HepG2 (cell line): Measurements from ENCODE around the gene NSMCE1. TPM values are rescaled to one million over a fixed set of nuclear protein-coding genes. Genes with fewer than 3 reads are reported as not detected.

Experiments used
- BRCA1 ChIP-seq: sonication (generic); formaldehyde crosslinking; IDR thresholded peaks from 2 replicates; pipeline ENCODE4 v1.4.0; 2020; ENCODE audit warnings: missing genetic modification reagents
- CBX2 ChIP-seq, 2 experiments: fragments of 200-600 bp in 1 of 2; sonication (generic); formaldehyde crosslinking in 1 of 2; IDR thresholded peaks; 2 replicates each; pipeline versions ENCODE4 v1.7.0 to v1.8.1; 2018 to 2022; ENCODE audit warnings: low read depth in 2 of 2, low read length in 1 of 2, mild to moderate bottlenecking in 1 of 2, missing genetic modification reagents in 1 of 2
- CREB1 ChIP-seq, 2 experiments: fragments of 450-650 bp in 1 of 2; IDR thresholded peaks; 2 replicates each; pipeline ENCODE4 v1.6.1; 2016 to 2017; ENCODE audit warnings: control low read depth in 1 of 2, mild to moderate bottlenecking in 1 of 2, missing compliant biosample characterization in 1 of 2, missing genetic modification characterization in 1 of 2
- DMAP1 ChIP-seq: IDR thresholded peaks from 2 replicates; pipeline ENCODE4 v1.6.1; 2016
- DRAP1 ChIP-seq: IDR thresholded peaks from 2 replicates; pipeline ENCODE4 v1.6.1; 2016; ENCODE audit warnings: missing genetic modification reagents, missing compliant biosample characterization
- ETV5 ChIP-seq: IDR thresholded peaks from 2 replicates; pipeline ENCODE4 v1.6.1; 2018; ENCODE audit warnings: missing biosample characterization, missing genetic modification reagents, inconsistent platforms, borderline replicate concordance
- HIC2 ChIP-seq: sonication (generic); formaldehyde crosslinking; IDR thresholded peaks from 2 replicates; pipeline ENCODE4 v1.9.0; 2022; ENCODE audit warnings: low read depth, missing genetic modification reagents
- HMG20A ChIP-seq: IDR thresholded peaks from 2 replicates; pipeline ENCODE4 v1.6.1; 2016; ENCODE audit warnings: borderline replicate concordance
- IRF2 ChIP-seq: IDR thresholded peaks from 2 replicates; pipeline ENCODE4 v1.6.1; 2018; ENCODE audit warnings: missing genetic modification reagents, missing compliant biosample characterization
- JARID2 ChIP-seq: sonication (generic); formaldehyde crosslinking; IDR thresholded peaks from 2 replicates; pipeline ENCODE4 v1.8.1; 2023; ENCODE audit warnings: missing genetic modification reagents, inconsistent platforms; ENCODE audit not compliant: insufficient replicate concordance
- JDP2 ChIP-seq: sonication (generic); formaldehyde crosslinking; IDR thresholded peaks from 2 replicates; pipeline ENCODE4 v1.8.1; 2022; ENCODE audit warnings: missing genetic modification reagents, borderline replicate concordance
- MED13 ChIP-seq: sonication (generic); formaldehyde crosslinking; IDR thresholded peaks from 2 replicates; pipeline ENCODE4 v1.5.0; 2020; ENCODE audit warnings: missing genetic modification reagents
- MZF1 ChIP-seq: sonication (generic); formaldehyde crosslinking; IDR thresholded peaks from 2 replicates; pipeline ENCODE4 v1.8.1; 2023; ENCODE audit warnings: mild to moderate bottlenecking, missing genetic modification reagents, borderline replicate concordance
- RAD21 ChIP-seq: fragments of 450-650 bp; formaldehyde crosslinking; IDR thresholded peaks from 2 replicates; pipeline ENCODE4 v1.5.0; 2020; ENCODE audit warnings: mild to moderate bottlenecking
- SIN3B ChIP-seq: fragments of 150-350 bp; IDR thresholded peaks from 2 replicates; pipeline ENCODE4 v1.6.1; 2014; ENCODE audit warnings: low read length
- SMC3 ChIP-seq: IDR thresholded peaks from 2 replicates; pipeline ENCODE4 v1.6.1; 2011; ENCODE audit warnings: low read length, improper control_type of control experiment
- SNAI1 ChIP-seq: sonication (generic); formaldehyde crosslinking; IDR thresholded peaks from 2 replicates; pipeline ENCODE4 v1.5.0; 2020; ENCODE audit warnings: mild to moderate bottlenecking, missing genetic modification reagents, borderline replicate concordance
- ZFP36L1 ChIP-seq: sonication (generic); formaldehyde crosslinking; IDR thresholded peaks from 2 replicates; pipeline ENCODE4 v1.8.0; 2022; ENCODE audit warnings: mild to moderate bottlenecking, missing genetic modification reagents, moderate library complexity
- ZNF101 ChIP-seq: sonication (generic); formaldehyde crosslinking; IDR thresholded peaks from 2 replicates; pipeline ENCODE4 v1.4.0; 2020; ENCODE audit warnings: mild to moderate bottlenecking, low read depth, missing genetic modification reagents, borderline replicate concordance
- ZNF362 ChIP-seq: sonication (generic); formaldehyde crosslinking; IDR thresholded peaks from 2 replicates; pipeline ENCODE4 v1.4.0; 2020; ENCODE audit warnings: missing genetic modification reagents, mild to moderate bottlenecking, borderline replicate concordance
- ZNF441 ChIP-seq: sonication (generic); formaldehyde crosslinking; IDR thresholded peaks from 2 replicates; pipeline ENCODE4 v1.7.0; 2021; ENCODE audit warnings: missing genetic modification reagents, borderline replicate concordance
- ZNF552 ChIP-seq: sonication (generic); formaldehyde crosslinking; IDR thresholded peaks from 2 replicates; pipeline ENCODE4 v1.9.0; 2022; ENCODE audit warnings: missing genetic modification reagents, mild to moderate bottlenecking, borderline replicate concordance
- polyA plus RNA-seq, 8 experiments: library from polyadenylated mRNA; depleted of rRNA in 3 of 8; stranded (reverse) in 7 of 8; unstranded in 1 of 8; fragments of >200 nt; fragmentation: Illumina TruSeq in 4 of 8; extraction: Trizol in 4 of 8; gene quantifications; 2 replicates each; pipeline versions ENCODE4 v1.2.1 to v1.2.3, GENCODE V29; 2011 to 2016; ENCODE audit warnings: low read depth in 4 of 8, missing spikeins in 1 of 8, mixed read lengths in 1 of 8; ENCODE audit not compliant: insufficient read depth in 1 of 8
- total RNA-seq, 5 experiments: library from RNA; depleted of rRNA; stranded (reverse); fragments of >200 nt; fragmentation: Illumina TruSeq; extraction: Trizol; gene quantifications; 2 replicates each; pipeline ENCODE4 v1.2.3, GENCODE V29; 2016; ENCODE audit warnings: low read depth in 1 of 5
- TF ChIP-seq, protein P1 (sequence below): sonication (generic); formaldehyde crosslinking; IDR thresholded peaks from 2 replicates; pipeline ENCODE4 v1.8.1; 2022; ENCODE audit warnings: mild to moderate bottlenecking, missing genetic modification reagents

Gene NSMCE1
- total and polyA plus RNA-seq, 2 of the 13 experiments (the other 11 are each of a cell fraction or from before 2014, with no cell fraction given), result 42.7 to 52.9 TPM

DNA sequence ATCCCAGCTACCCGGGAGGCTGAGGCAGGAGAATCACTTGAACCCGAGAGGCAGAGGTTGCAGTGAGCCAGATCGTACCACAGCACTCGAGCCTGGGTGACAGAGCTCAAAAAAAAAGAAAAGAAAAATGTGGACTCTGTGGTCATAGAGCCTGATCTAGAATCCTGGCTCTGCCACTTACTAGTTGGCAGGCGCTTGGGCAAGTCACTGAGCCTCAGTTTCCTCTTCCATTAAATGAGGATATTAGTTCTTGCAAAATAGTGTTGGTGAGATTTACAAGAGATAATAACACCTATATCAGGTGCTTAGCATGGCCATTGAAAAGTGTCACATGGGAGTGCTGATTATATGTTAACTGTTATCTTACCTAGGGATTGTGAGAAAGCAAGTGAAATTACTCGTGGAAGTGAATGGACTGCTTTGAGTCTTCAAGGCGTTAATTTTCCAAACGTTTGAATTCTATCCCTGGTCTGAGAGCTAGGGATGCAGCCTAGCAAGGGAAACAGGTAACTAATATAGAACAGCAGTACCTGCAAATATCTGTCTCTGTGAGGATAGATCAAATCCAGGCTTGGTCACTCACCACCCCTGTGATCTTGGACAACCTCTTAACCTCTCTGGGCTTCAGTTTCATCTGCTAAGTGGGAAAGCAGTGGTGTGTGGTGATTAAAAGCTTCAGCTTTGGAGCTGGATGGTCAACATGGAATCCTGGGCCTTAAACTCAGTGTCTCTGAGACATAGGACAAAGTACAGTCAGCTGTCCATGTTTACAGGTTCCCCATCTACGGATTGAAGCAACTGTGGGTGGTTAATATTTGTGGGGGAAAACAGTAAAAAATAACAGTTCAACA lies 953 bp upstream of the NSMCE1 start (continued):
- TF ChIP-seq SNAI1 (CRISPR knock-in tag), result no peak
- no peak for TF ChIP-seq CBX2 (IDR thresholded peaks at IDR 0.05; ENCODE audit: low read depth, low read length)
- no peak for TF ChIP-seq CBX2 (CRISPR knock-in tag; IDR thresholded peaks at IDR 0.05; ENCODE audit: low read depth)
- no peak for TF ChIP-seq MED13 (CRISPR knock-in tag)
- no peak for TF ChIP-seq MZF1 (CRISPR knock-in tag)
- peak; percentile 73; the same call in 1 of the 2 replicates for TF ChIP-seq DMAP1 (CRISPR knock-in tag)
- no peak for TF ChIP-seq ZNF441
- TF ChIP-seq IRF2, result peak; percentile 76
- TF ChIP-seq ZNF552, result 0 out of 2 replicates have a peak, but pooled peaks have one; percentile 4
- TF ChIP-seq JARID2 (CRISPR knock-in tag), result peak; percentile 43
- TF ChIP-seq, protein P1, sequence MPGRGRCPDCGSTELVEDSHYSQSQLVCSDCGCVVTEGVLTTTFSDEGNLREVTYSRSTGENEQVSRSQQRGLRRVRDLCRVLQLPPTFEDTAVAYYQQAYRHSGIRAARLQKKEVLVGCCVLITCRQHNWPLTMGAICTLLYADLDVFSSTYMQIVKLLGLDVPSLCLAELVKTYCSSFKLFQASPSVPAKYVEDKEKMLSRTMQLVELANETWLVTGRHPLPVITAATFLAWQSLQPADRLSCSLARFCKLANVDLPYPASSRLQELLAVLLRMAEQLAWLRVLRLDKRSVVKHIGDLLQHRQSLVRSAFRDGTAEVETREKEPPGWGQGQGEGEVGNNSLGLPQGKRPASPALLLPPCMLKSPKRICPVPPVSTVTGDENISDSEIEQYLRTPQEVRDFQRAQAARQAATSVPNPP (CRISPR knock-in tag), result no peak
- peak; percentile 64; the same call in 1 of the 2 replicates for TF ChIP-seq HMG20A (CRISPR knock-in tag)
- TF ChIP-seq ZNF362 (CRISPR knock-in tag), result no peak
- TF ChIP-seq ETV5 (CRISPR knock-in tag), result peak; percentile 44; the same call in 1 of the 2 replicates
- no peak for TF ChIP-seq SMC3
- peak; percentile 76 for TF ChIP-seq DRAP1 (CRISPR knock-in tag)
- TF ChIP-seq JDP2 (CRISPR knock-in tag), result no peak
- no peak for TF ChIP-seq BRCA1 (CRISPR knock-in tag)
- TF ChIP-seq SIN3B, result no peak
- no peak for TF ChIP-seq RAD21 (CRISPR knock-in tag)
- TF ChIP-seq HIC2 (CRISPR knock-in tag), result no peak; the same call in 1 of the 2 replicates
- TF ChIP-seq ZNF101, result no peak
- 0 out of 2 replicates have a peak, but pooled peaks have one; percentile 12 for TF ChIP-seq ZFP36L1 (CRISPR knock-in tag)
- TF ChIP-seq CREB1 (IDR thresholded peaks at IDR 0.05), result no peak
- peak; percentile 47 for TF ChIP-seq CREB1 (CRISPR knock-in tag; IDR thresholded peaks at IDR 0.05)
